DMS114 treated with DMSO at 0.1 percent for 48 hours (cell line): ENCODE measurements around the gene ING5.
A peak's percentile ranks its signal among the peaks of the same experiment; 100 is the strongest.
"Not testable (repeated sequence)": the region's sequence is repeated elsewhere in the genome, so short reads cannot be mapped to it uniquely, and the experiment has no call there.

Experiments
- DNase-seq: peaks from one replicate; lab custom pipeline; 2025; ENCODE audit not compliant: unreplicated experiment; lab: John Stamatoyannopoulos, UW

Gene ING5

GRCh38 chr2:241701399-241702154 is at the start of gene ING5:
Gene ING5 (plus strand): TSS chr2:241702039. CDS start chr2:241702066, 27 bp downstream.
- peak; percentile 78 for DNase-seq

- no peak for DNase-seq
Measured at GRCh38 chr2:241652142-241652541, 49.7 kb upstream of the ING5 start.

GRCh38 chr2:241652722-241653121 is 49.1 kb upstream of the ING5 start:
- DNase-seq, result no peak

GRCh38 chr2:241653210-241653750 is 48.6 kb upstream of the ING5 start:
- DNase-seq, result no peak

GRCh38 chr2:241654551-241654950 is 47.3 kb upstream of the ING5 start:
- no peak for DNase-seq

- DNase-seq, result no peak
Measured at GRCh38 chr2:241655516-241656189, 46.2 kb upstream of the ING5 start.

GRCh38 chr2:241656190-241656741 is 45.6 kb upstream of the ING5 start:
- DNase-seq, result no peak

GRCh38 chr2:241657786-241658254 is 44.0 kb upstream of the ING5 start:
- DNase-seq, result no peak

GRCh38 chr2:241658296-241658695 is 43.5 kb upstream of the ING5 start:
- no peak for DNase-seq

- peak; percentile 64 for DNase-seq
Measured at GRCh38 chr2:241659150-241659739, 42.6 kb upstream of the ING5 start.

GRCh38 chr2:241660593-241661213 is 41.1 kb upstream of the ING5 start:
- DNase-seq, result no peak

- DNase-seq, result not testable (repeated sequence)
Measured at GRCh38 chr2:241662731-241663130, 39.1 kb upstream of the ING5 start.

- no peak for DNase-seq
Measured at GRCh38 chr2:241665731-241666440, 36.0 kb upstream of the ING5 start.

- no peak for DNase-seq
Measured at GRCh38 chr2:241666627-241667400, 35.0 kb upstream of the ING5 start.

GRCh38 chr2:241668354-241668753 is 33.5 kb upstream of the ING5 start:
- DNase-seq, result no peak

GRCh38 chr2:241668839-241669238 is 33.0 kb upstream of the ING5 start:
- DNase-seq, result no peak

- no peak for DNase-seq
Measured at GRCh38 chr2:241670333-241671110, 31.3 kb upstream of the ING5 start.

- no peak for DNase-seq
Measured at GRCh38 chr2:241671457-241672240, 30.2 kb upstream of the ING5 start.
